Effector CD4-positive, alpha-beta T cell (primary cell): ENCODE measurements around the gene RTN4RL2.

Experiments used
- DNase-seq: peaks from one replicate; pipeline ENCODE4 v3.0.0-alpha.2; 2020

RTN4RL2 gene

DNA sequence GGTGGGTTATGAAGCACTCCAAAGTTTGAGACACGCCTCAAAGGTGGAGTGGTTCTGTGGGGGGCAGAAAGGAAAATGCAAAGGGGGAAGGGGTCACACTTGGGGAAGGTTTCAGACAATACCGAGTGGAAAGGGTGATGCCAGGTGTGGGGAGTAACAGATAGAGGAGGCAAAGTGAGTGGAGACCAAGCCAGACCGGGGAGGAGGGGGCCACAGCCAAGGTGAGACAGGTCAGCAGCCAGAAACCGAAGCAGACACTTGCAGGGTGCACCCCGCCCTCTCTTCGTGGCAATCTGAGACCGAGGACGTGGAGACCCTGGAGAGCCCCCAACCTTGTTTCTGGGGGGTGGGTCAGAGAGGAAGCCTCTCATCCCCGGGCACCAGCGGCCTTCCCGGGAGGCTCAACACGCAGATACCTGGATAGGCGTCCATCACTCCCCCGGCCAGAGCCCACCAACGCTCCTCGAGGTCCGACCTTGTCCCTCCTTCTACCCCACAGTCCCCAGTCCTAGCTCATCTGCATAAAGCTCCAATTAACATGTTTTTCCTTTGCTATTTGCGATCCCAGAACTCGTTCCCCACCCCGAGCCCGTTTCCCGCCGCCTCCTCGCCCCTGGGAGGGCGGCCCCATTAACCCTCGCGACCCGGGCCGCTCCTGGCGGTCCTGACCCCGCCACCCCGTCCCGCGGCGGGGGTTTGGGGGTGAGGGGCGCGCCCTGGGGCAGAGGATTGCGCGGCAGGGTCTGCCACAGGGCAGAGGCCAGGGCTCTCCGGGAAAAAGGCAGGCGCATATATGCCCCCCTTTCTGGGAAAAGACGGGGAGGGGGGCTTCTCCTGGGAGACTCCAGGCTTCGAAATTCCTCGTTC, 21.8 kb downstream of the RTN4RL2 start:
- DNase-seq: no peak

DNA sequence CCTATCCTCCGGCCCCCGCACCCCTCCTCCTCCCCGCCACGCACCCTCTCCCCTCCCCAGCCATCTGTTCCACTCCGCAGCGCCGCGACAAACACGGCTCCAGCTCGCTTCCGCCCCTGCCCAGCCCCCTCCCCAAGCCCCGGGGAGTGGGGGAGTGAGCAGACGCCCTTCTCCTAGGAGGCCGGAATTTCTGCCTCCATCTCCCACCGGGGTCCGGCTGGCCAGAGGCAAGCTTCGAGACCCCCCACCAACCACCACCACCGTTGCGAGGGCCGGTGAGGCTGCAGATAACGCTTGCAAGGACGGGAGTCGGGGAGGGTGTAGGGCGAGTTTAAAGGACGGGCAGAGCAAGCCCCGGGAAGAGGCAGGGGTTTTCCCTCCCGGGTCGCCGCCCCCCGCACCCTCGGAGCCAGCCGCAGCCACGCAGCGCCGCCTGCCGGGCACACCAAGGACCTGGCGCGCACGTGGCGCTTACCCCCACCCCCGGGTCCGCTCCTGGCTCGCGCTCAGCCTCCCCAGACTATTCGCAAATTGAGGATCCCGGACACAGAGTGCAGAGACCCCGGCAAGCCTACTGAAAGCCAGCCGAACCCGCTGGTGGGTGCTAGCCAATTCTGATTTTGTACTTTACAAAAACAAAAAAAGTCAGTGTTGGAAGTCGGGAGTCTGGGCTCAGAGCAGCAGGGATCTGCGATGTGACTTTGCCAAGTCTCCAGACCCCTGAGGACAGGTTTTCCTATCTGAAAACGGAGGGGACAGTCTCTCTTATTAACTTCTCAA, 22.6 kb downstream of the RTN4RL2 start:
- DNase-seq: peak; percentile 50

DNA sequence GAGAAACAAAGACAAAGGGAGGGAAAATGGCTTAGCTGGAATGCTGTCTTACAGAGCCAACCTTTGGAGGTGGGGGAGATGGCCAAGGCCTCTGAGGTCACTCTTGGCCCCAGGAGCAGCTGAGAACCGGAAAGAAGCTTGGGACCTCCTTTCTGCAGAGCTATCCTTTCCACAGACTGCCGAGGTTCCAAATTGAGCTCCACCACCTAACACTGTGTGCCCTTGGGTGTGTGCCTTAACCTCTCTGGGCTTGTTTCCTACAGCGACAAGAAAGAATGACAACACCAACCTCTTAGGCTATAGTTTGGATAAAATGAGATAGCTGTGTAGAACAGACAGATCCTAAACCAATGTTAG, 23.2 kb downstream of the RTN4RL2 start:
- no peak for DNase-seq

DNA sequence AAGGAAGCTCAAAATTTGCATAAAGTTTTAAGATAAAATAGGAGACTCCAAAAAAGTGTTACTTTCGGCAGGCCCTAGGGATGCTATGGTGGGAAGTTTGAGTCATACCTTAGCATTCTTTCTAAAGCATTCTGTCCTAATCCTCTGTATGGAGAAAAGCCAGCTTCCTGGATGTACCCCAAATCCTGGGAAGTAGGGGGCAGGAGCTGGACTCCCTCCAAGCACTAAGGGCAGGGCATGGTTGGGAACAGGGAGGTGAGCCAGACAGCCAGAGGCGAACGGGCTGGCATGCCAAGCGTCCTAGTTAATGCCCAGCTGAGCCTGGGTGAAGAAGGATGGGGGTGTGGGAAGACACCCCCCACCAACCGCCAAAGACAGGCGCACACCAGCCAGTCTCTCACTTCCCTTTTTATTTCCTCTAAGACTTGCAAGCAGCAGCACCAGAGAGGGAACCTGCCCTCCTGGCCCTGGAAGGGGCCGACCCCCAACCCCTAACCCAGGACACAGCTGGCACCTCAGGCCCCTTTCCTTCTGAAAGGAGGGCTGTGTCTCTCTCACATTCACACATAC, 23.9 kb downstream of the RTN4RL2 start:
- DNase-seq: no peak

DNA sequence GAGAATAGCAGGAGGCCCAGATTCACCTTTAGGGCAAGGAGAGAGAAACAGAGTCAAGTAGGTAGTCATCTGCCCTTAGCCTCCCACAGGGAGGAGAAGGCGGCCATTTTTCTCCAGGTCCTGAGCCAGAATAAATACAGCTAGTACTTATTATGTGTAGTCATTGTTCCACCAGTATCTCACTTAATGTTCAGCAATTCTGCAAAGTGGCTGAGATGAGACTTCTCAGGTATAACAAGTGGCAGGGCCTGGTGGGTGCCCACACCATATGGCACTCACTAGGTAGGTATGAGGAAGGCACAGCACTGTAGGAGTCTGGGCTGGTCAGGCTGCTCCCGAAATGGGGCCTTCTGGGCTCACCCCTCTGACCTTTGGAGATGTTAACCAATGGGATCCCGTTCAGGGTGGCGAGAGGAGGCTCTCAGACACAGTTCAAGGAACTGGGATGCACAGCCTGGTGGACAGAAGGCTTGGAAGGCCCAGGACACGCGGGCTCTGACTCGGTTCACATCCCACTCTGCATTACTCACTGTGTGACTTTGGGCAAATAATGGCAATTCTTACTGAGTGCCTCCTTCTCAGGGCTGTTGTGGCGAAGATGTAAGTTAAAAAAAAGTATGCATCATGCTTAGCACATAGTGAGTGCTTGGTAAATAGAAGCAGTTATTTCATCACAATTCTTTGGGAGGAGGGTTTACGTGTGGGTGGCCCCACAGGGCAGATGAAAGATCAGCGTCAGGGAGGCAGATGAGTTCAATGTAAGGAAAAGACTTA, 25.1 kb downstream of the RTN4RL2 start:
- DNase-seq: no peak

DNA sequence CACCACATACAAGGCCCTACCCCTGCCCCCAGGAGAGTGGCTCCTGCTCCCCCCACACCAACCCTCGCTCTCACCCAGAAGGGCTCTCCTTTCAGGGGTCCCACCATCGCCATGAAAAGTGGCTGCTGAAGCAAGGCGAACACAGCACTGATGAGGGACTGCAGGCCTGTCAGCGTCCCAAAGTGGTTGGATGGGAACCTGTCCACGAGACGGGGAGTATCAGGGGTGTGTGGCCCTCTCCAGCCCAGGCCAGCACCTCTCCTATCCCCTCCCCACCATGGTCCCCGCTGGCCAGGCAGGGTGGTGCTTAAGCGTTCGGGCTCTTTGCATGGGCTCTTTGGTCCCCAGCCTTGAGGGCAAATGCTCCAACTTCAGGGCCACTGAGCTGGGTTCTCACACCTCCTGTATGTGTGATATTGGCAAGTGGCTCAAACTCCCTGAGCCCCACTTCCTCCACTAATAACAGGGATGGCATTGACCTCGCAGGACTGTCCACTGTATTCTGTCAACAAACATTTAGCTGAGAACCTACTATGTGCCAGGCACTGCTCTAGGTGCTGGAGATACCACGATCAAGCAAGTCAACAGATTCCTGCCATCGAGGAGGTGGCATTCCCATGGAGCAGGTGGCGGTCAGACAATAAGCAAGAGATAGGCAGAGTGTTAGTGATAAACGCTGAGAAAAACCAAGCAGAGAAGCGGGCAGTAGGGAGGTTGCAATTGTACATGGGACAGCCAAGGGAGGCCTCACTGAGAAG, 26.9 kb downstream of the RTN4RL2 start:
- DNase-seq: no peak

DNA sequence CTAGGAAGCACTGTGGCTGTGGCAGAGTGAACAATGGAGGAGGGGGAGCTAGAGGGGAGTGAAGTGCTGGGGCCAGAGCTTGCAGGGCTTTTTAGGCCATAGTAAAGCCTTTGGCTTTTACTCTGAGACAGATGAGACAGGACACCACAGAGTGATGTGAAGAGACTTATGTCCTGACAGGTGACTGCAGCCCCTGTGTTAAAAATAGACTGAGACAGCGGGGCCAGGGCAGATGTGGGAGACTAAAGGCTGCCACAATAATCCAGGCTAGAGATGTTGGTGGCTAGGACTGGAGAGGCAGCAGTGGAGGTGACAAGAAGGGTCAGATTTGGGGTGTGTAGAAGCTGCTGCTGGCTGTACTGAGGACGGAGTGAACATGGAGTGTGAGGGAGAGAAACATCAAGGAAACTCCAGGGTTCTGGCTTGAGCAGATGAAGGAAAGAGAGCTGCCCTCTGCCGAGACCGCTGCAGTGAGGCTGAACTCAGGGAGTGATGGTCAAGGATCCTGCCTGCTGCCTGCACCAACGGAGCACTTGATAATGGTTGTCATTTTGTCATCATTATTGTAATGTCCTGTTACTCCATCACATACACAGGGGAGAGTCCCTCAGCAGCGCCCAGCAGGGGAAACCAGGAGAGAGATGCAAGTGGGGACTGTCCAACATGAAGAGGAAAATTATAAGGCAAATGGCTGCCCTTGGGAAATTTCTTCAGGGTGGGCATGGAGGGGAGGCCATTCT, 27.8 kb downstream of the RTN4RL2 start:
- no peak for DNase-seq

DNA sequence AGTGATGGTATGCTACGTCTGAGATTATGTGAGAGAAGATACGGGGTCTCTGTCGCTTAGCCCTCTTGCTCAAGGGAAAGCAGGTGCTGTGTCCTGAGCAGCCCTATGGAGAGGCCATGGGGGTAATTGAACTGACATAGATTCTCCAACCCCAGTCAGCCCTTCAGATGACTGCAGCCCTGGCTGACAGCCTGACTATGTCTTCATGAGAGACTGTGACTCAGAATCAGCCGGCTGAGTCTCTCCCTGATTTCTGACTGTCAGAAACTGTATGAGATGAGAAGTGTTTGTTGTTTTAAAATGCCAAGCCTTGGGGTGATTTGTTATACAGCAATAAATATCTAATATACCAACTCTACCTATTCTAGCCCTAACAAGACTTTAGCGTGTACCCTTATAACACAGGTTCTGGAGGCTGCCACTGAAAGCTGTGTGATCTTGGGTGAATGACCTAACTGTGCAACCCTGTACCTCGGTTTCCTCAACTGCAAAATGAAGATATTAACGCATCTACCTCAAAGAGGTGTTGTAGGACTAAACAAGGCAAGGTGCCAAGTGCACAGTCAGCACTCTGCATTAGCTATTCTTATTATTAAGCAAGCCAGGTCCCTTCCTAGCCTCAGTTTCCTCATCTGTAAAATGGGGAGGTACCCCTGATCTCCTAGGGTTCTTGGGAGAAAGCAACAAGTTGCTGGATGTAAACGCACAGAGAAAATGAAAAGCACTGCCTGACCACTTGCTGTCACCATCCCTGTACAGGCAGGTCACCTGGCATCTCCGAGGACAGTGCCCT, 30.3 kb downstream of the RTN4RL2 start:
- DNase-seq: no peak

DNA sequence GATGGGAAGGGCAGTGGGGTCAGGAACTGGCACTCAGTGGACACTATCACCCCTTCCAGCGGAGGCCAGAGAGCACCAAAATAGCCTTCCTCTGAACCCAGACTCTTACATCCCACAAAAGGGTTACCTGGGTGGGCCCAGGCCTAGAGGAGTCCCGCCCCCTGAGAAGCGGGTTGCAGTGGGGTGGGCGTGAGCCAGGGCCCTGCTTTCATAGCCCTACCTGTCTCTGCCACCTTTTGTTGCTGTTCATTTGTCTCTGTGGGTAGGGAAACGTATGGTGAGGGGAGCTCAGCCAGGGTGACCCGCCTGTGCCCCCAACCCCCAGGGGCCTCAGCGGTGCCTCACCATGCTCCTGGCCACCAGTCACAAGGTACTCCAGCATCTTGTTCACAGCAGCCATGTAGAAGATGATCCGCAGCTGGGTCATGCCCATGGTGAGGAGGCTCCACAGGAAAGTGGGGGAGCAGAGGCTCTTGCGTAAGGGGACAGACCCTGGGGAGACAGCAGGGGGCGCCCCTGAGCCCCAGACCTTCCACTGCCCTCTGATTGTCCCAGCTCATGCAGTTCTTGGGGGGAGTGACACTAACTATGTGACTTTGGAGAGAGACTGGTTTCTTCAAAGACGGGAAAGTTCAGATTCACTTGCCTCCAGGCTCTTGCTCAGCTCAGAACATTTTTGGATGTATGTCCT, 31.2 kb downstream of the RTN4RL2 start:
- DNase-seq: peak; percentile 24

DNA sequence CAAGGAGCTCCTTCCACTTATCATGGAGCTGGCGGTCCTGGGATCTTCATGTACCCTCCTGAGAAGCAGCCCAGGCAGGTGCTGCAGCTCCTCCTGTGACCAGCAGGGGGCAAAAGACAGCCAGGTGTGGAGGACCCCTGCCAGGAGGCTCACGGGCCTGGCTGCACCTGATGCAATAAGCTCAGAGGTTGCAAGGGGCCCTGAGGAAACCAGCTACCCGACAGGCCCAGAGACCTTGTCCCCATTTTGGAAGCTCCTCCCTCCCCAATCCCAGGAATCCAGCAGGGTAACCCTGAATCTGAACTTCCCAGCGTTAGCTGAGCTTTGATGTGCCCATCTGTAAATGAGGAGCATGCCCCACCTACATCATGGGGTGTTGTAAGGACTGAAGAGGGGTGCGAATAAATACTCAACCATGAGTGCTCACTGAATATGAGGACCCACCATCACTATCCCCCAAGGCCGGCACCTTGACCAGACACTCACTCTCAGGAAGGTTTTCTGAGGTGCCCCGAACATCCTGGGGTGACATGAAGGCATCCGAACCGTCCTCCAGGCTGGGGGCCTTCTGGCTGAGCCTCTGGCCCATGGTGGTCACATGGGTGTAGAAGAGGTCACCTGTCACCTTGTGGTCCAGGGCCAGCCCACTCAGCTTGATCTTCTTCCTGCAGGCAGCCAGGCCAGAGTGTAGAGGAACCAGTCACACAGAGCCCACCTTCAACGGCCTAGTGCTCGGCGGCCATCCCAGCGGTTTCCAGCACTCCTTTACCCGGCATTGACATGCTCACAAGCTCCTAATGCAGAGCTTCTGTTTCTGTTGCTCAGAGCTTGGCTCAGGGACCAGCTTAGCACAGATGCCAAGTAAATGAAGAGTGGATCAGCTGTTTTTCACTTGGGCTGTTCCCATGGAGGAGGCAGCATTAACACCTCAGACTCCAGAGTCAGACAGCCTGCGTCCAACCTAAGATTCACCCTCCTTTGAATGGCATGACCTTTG, 33.5 kb downstream of the RTN4RL2 start:
- peak; percentile 68 for DNase-seq

DNA sequence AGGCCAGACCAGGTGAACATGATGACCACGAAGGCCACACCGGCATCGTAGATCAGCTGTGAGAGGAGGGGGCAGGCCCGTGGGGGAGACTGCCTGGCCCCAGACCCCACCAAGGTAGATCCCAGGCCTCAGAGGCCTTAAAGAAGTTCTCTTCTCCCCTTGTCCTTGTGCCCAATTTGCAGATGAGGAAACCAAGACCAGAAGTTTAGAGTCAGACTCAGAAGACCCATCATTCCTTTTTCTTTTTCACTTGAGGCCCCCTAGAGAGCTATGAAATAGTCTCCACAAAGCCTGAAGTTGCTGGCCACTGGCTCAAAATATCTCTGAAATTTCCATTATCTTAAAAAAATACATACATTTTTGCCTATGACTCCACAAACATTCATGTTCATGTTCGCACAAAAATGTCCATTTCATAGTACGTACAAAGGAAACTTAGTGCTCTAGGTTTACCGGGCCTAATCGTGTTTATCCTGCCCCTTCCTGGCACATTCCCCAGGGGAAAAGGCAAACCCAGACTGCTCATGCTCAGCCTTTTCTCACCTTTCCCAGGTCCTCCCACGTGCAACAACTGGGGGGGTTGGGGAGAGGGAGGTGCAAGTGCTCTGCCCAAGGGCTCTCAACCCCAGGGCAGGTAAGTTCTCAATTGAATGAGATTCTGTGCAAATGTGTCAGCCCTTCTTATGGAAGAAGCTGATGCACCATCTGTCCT, 35.9 kb downstream of the RTN4RL2 start:
- DNase-seq: no peak

DNA sequence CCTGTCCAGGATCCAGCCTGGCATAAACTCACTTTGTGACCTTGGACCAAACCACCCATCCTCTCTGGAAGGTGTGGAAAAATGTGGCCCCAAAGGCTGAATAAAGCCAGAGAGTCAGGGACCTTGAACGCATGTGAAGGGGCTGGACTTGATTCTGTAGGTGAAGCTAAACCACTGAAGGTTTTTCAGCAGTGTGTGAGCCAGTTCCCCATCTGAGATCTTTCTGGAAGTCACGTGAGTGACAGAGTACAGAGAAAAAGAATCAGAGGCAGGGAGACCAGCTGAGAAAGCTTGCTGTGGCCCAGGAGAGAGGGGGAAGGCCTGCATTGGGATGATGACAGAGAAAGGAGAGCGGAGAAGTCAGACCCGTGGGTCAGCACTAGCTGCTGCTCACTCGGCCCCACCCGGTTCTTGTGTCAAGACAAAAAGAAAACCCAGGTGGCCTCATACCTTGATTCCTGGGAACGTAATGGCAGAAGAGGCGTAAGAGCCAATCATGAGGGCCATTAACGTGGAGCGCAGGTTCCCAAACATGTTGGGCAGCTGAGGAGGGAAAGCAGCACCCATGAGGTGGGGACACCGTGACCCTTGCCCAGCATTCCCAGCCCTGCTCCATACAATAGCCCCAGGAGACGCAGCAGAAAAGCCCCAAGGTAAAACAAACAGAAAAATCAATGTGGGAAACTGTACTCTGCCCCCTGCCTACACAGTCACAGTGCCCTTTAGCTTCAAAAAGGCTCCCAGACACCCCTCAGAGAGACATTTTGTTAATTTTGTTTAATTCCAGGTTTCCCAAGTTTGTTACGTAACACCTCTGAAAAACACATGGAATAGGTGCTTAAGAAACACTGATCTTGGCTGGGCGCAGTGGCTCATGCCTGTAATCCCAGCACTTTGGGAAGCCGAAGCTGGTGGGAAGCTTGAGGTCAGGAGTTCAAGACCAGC, 37.2 kb downstream of the RTN4RL2 start:
- DNase-seq: no peak

DNA sequence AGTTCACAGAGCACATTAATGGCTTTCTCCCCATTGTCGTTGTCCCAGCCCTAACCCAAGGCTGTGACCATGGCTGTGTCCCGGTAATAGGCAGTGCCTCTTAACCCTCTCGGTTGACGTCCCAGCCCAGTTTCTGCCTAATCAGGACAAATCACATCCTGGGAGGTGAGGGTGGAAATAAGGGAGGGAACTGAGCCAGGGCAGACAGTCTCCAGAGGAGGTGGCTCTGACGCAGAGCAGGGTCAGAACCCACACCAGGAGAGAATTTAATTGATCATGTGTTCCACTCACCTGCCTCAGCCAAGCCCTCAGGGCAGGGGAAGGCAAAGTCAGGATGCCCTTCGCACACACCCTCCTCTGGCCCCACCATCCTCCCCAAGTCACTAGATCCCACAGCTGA, 38.2 kb downstream of the RTN4RL2 start:
- DNase-seq: no peak

DNA sequence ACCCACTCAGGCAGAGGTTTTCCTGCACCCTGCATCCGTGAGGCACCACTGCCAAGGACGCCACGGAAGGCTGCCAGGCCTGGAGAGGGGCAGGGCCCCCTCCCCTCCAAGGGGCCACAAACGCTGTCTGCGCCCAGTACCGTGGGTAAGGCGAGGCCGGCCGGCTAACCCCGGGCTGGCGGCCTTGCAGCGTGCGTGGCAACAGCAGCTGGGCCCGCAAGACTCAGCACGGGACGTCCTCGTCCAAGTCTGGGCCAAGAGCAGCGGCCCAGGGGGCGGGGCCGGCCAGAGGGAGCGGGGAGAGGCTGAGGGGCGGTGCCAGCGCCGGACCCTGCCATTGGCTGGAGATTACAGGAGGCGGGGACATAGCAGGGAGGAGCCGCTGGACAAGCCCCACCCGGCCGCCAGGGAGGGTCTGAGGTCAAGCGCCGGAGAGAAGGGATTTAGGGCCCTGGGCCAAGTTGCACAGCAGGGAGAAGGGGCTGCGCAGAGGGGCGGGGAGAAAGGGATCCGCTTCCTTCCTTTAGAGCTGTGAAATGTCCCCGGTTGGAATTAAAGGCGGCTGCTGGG, 39.2 kb downstream of the RTN4RL2 start:
- no peak for DNase-seq

DNA sequence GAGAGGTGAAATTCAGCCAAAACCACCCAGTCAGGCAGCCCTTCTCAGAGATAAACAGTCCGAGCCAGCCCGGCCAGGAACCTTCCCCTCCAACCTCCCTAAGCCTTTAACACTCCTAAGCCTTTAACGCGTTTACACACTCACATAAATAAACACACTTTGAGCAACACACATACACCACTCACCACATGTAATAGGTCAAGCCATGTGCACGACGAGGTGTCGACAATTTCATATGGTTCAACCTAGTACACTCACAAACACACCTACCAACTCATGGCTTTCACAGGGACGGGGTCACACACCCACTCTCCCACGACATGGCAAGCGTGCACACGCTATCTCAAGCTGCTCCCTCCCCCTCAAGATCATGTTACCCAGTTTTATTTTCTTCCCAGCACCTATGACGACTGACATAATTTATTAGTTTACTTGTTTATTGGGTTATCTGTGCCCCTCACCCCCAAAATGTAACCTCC, 39.7 kb downstream of the RTN4RL2 start:
- no peak for DNase-seq

DNA sequence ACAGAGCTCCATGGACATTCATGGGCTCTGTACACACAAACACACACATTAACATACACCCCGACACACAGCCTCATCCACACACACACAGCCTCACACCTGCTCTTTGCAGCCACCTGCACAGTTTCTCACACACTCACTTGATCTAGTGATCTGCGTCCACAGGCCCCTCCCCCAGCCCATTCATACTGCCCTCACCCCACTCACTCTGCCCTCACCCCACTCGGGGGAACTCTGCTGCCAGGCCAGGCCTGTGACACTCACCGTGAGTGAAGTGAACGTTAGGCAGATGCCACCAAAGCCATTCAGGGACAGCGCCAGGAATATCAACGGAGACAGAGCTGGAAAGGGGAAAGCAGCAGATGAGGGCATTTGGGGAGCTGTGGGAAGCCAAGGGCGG, 40.2 kb downstream of the RTN4RL2 start:
- DNase-seq: no peak
